Hematopoietic multipotent progenitor cell treated with erythropoietin and hydrocortisone succinate and interleukin-3 and kit ligand, for 6 days (in vitro differentiated cells): Measurements from ENCODE around the gene GOLGA2.
"Not testable (repeated sequence)": the region's sequence is repeated elsewhere in the genome, so short reads cannot be mapped to it uniquely, and the experiment has no call there.

ENCODE experiments used
- DNase-seq: peaks from one replicate; pipeline ENCODE4 v3.0.0-alpha.2; 2015

The GOLGA2 gene

DNA sequence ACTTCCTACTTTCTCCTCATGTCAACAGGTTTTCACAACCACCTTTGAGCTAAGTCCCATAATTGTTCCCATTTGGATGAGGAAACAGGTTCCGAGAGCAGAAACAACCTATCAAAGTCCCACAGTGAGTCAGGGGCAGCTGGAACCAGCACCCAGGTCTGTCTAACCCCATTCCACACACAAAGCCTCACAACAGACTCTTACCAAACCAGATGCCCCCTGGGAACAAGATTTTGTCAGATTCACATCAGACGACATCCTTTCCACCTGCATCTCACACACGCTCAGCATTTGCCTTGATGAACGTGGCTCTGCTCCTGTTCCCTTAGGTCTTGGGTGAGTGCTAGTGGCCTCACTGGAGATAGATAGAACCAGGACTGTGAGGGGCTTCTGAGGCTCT is 17.3 kb upstream of the GOLGA2 start:
- DNase-seq = no peak

DNA sequence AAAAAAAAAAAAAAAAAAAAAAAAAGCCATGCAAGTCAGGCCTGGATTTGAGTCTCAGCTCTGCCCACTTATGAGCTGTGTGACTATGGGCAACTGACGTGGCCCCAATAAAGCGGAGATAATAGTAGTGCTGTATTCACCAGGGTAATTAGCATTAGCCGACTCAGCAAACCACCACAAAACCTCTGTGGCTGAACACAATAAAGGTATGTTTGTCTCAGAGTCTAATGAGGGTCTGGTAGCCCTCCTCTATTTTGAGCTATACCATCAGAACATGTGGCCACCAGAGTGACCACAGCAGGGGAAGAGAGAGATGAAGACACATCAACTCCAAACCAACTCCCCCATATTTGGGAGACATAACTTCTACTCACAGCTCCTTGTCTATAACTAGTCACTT is 16.2 kb upstream of the GOLGA2 start:
- no peak for DNase-seq

DNA sequence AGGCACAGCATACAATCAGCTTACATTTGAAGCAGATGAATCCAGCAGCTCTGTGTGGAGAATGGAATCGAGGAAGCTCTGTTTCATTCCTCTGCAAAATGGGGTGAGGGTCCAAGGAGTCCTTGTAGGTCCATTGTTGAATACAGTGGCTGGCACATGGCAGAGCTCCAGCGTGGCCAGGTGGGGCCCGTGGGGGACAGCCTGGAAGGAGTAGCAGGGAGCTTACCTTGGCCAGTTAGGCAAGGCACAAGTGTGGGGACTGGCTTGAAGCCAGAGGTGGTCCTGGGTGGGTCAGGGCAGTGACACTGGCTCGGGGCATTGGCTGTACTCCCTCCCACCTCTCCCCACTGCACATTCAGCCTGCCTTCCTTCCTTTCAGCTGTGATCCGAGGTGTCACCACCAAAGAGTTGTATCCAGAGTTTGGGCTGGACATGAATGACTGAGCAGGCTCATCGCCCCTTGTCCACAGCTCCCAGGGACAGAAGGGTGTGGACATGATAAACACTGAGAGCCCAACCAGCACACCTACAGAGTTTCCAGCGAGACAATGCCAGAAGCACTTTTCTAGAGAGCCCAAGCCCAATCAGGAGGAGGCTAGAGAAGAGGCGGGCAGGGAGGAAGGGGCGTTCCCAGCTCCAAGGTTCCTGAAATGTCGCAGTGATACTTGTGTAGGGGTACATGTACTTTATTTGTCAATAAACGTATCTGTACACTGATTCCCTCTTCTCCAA is 12.6 kb upstream of the GOLGA2 start:
- no peak for DNase-seq

DNA sequence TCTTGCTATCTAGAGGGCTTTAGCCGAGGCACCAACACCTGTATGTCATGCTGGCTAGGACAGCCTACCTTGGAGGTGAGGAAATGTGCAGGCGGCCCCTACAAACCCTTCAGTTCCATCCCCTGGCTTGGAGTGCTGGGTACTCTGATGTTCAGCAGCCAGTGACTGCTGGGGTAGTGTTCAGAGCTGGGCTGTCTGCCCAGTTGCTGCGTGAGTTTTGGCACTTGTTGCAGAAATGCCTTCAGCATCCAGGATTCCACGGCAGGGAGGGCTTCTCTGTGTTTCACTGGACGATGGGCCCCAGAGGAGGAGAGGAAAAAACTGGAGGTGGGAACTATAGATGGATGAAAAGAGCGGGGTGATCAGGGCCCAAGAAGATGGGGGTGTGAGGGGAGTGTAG is 10.6 kb upstream of the GOLGA2 start:
- DNase-seq = no peak

DNA sequence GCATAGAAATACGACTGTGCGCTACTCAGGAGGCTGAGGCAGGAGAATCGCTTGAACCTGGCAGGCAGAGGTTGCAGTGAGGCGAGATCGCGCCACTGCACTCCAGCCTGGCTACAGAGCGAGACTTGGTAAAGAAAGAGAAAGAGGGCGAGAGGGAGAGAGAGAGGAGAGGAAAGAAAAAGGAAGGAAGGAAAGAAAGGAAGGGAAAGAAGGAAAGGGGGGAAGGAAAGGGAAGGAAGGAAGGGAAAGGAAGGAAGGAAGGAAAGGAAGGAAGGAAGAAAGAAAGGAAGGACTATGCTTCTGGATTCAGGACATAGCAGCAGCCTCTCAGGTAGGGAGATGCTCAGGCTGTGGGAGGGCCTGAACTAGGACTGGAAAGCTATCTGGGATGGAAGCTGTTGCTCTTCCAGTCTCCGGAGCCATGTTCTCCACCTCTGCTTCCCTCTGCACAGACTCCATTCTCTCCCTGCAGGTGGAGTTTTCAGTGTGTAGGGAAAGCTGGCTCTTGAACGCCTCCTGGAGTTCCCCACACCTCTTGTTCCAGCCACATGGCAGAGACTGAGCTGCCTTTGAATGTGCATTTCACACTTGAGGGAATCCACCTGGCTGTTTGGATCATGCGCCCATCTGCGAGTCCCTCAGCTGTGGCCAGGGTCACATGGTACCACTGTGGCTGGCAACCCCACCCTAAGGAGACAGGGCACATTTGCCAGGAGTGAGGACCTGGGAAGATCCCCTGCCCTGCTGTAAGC is 9.4 kb upstream of the GOLGA2 start:
- no peak for DNase-seq

DNA sequence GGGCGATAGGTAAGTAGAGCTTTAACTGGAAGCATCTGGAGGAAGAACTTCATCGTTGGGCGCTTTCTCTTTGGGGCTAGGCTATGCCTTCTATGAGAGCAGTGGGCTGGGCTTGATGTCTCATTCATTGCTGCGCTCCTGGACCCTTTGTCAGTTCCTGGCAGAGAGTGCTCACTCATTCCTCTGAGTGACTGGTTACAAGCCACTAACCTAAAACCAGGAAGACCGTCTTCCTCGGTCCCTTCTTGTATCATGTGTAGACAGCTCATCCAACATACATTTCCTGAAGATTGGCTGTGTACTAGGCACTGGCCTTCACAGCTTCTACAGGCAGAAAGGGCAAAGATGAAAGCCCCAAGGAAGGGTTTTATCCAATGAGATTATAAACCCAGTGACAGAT is 6.7 kb upstream of the GOLGA2 start:
- DNase-seq = no peak

DNA sequence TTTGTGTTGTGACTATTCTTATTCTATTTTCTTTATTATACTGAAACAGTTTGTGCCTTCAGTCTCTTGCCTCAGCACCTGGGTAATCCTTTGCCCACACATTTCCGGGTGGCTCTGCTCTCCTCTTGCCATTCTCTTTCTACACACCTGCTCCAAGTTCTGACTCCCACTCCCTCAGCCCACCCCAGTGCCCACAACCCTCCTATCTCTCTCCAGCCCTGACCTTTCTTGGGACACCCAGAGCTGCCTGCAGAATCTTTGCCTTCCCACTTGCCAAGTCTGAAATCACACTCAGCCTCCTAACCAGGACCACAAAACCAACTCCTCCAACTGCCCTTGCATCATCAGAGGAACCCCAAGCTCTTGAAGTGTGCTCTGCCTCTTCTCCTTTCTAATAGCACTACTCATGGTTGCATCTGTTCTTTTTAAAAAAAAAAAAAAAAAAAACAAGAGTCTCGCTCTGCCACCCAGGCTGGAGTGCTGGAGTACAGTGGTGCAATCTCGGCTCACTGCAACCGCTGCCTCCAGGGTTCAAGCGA is 4.3 kb upstream of the GOLGA2 start:
- DNase-seq = peak; percentile 65

DNA sequence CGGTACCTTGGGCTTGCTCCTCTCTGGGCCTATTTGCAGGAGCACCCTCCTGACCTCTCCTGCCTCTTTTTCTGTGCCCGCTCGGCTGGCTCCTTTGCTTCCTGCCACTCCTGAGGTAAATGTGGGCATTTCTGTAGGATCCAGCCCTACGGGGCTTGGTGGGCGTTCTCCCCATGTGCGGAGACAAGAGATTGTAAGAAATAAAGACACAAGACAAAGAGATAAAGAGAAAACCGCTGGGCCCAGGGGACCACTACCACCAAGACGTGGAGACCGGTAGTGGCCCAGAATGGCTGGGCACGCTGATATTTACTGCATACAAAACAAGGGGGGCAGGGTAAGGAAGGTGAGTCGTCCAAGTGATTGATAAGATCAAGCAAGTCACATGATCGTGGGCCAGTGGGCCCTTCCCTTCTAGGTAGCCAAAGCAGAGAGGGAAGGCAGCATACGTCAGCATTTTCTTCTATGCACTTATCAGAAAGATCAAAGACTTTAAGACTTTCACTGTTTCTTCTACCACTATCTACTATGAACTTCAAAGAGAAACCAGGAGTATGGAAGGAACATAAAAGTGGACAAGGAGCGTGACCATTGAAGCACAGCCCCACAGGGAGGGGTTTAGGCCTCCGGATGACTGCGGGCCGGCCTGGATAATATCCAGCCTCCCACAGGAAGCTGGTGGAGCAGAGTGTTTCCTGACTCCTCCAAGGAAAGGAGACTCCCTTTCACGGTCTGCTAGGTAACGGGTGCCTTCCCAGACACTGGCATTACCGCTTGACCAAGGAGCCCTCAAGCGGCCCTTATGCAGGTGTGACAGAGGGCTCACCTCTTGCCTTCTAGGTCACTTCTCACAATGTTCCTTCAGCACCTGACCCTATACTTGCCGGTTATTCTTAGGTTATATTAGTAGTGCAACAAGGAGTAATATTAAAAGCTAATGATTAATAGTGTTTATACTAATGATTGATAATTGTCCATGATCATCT is 3.6 kb upstream of the GOLGA2 start:
- not testable (repeated sequence) for DNase-seq

DNA sequence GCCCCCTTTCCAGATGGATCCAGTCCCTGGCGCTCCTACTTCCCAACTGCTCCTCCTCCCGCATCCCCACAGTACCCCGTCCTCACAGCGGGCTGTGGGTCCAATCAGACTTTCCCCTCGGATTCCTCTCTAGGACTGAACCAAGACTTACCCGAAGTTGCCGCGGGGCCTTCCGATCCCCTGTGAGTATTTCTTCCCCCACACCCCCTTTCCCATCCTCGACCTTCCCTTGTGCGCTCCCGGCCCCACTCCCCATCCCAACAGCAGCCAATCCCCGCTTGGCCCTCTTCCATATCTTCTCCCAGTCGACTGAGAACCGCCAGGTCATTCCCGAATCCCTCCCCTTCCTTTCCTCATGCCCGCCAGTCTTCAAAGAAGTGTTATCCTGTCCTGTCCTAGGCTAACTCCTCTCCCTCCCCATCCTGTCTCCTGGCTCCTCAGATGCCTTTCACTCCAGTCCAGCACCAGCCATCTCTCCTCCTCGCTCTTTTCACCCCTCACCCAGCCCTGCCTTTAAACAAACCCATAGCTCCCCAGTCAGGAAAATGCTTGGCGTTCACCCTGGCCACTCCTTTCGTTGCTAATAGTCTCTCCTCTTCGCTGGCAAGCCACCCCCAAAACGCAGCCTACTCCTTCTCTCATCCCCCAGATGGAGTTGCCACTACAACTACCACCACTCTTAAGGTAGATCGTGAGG is 915 bp upstream of the GOLGA2 start:
- DNase-seq = no peak

DNA sequence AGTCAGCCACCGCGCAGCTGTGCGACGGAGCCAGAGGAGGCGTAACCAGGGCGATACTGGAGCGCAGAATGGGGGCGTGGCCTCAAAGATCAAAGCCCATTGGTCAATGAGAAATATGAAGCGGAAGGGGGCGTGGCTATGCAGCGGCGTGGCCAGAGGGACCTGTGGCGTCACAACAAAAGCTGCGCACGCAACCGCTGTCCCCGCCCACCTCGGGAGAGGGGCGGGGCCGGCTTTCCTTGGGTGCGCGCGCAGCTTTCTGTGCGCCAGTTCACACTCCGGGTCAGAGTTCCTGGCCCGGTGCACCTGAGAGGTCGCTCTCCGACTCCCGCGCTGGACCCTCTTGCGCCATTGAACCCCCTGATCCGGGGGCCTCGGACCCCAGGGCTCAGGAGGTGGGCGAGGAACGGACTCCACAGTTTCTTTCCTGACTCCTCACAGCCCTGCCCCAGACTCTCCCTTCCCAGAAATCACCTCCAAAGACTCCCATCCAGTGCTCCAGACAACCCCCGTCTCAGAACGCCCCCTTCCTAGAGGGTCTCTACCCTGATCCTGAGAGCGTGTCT is 284 bp upstream of the GOLGA2 start, which contains the start of gene SWI5:
TSS of gene SWI5 (plus strand) at position 269 of the 566 bp plus-strand sequence.
- DNase-seq = peak; percentile 100

DNA sequence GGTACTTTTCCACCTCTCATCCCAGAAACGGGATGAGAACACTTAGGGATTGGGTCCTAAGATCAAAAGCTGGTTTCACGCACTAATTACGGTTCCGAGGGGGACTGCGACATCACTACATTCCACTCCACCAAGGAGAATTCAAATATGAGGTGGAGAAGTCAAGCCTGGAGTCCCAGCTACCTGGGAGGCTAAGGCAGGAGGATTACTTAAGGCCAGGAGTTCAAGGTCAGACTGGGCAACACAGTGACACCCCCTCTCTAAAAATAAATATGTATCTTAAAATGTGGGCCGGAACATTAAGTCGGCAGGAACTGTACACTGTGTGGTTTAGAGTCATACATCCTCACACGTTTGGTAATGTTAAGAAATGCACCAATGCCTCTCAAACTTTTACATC is 1.6 kb downstream of the GOLGA2 start:
- DNase-seq = no peak

DNA sequence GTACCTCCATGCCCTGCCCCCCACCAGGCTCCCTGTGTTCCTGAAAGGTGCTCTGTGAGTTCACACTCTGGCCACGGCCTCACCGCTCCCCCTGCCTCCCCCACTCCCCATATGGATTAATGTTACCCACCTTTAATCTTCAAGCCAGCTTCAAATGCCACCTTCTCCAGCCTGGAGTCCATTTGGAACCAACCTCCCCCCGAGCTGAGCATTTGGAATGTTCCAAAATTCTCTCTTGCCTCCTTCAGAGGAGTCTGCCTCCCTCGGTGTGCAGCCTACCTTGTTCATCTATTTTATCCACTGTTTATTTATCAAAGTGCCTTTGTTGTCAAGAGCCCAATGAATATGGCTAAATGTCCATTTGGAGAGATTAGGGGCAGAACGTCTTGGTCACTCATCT is 4.3 kb downstream of the GOLGA2 start:
- DNase-seq = no peak

DNA sequence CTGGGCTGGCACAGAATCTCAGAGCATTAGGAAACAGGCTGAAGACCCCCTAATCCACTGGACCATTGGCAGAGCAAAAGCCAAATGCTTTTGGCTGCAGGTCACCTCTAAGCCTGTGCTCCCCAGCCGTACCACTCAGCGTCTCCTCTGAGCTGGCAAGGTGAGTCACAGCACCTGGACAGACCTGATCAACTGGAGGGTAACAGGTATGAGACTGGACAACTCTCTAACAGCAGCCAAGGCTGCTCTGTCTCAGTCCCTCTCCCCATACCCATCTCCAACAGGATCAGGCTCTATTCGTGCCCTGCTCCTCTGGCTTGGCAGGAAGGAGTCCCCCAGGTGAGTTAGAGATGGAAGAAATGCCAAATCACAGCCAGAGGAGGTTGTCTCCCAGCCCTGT is 4.7 kb downstream of the GOLGA2 start:
- DNase-seq = no peak

DNA sequence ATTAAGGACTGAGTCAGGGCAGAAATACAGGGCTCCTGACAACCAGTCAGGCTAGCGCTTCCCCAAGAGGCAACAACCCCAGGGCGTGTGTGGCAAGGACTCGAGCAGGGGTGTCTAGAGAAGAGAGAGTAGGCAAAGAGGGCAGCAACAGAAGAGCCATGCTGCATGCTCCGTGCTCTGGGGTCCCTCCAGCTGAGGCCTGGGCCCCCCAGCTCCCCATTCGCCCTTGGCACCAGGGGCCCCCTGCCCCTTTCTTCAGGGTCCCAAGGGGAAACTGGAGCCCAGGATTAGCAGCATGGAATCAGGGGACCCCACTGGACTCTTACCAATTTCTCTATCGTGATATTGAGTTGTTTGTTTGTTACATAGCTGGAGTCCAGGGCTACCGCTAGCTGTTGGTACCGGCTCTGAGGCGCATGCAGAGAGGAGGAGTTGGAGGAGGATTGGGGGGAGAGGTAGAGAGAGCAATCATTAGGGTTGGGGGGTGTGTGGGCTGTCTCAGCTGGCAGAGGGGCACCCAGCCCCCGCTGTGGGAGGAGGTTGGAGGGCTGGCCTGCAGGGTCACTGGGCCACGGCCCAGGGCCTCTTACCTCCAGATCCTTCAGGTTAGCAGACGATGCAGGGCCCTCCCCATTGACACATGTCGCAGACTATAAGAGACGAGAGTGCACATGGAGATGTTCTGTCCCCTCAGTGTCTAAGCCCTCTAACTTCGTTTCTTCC is 8.8 kb downstream of the GOLGA2 start:
- DNase-seq = no peak

DNA sequence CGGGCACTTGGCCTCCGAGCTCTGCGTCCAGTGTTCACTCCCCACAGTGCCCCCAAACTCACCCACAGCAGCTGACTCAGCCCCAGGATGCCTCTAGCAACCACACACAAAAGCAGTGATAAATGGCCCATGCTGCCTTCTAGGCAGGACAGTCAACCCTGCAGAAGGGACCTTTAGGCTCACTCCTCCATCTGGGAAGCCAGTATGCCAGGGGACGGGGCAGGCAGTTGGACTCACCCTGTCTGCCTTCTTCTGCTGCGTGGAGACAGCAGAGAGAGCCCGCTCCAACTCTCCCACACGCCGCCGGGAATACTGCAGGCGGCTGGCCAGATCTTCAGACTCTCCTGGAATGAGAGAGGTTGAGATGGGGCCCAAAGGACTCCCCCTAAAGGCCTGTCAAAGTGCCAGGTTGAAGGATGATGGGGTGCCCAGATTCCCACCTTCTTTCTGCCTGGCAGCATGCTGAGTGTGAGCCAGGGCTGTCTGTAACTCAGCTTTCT is 10.4 kb downstream of the GOLGA2 start:
- DNase-seq = no peak

DNA sequence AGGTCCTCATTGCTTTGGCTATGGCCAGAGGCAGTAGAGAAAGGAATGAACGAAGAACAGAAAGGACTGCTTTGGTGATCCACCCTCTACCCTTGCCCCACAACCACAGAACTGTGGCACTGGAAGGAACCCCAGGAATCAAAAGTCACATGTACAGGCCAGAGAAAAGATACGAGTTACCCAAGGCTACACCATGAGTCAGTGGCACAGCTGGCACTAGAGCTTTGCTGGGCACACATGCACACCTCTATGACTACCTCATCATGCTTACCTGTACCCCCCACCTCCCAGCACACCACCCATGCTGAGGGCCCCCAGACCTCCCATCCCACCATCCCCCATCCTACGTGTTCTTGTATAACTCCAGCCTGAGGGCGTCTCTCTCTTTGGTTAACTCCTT is 13.1 kb downstream of the GOLGA2 start:
- DNase-seq = no peak

DNA sequence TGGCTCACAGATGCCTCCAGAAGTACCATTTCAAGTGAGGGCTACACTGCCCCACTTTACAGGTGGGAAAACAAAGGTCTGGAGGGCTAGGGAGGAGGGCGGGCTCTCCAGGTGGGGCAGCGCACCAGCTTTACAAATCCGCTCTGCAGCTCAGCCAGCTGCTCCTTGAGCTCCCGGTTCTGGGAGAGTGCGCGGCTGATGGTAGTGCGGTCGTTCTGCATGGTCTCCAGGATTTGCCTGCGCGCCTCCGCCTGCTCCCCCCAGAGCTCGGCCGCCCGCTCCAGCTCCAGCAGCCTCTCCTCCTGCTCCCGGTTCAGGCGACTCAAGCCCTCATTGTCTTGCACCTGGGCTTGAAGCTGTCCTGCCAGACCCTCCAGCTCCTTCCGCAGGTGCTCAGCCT is 15.5 kb downstream of the GOLGA2 start:
- no peak for DNase-seq

DNA sequence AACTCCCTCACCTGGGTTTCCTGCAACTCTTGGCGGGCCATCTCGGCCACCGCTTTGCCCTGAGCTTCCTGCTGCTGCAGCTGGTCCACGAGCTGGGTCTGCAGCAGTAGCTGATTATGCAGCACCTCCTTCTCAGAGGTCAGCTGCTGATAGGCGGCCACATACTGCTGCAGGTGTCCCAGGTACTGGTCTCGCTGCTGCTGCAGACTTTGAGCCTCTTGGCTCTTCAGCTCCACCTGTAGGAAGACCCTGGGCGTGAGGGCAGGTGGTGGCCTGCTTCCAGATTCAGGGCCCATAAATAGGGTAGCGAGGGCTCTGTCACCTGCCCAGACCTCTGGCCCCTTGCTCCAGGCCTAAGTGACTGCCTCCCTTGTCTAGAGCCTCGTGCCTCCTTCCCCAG is 16.7 kb downstream of the GOLGA2 start:
- no peak for DNase-seq

DNA sequence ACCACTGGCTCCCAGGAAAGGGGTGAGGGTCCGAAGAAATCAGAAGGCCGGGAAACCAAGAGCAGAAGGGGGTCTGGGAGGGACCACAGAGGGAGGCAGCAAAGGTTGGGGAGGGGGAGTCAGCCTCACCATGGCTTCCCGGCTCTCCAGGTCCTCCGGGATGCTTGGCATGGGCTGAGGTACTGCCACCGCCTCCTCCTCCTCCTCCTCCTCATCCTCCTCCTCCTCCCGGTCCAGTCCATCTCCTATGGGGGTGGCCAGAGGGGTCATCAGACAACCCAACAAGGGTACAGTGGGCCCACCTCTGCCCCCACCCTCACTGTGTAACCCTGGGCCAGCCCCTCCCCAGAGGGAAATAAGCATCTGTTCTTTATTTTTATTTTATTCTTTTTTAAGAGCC is 17.5 kb downstream of the GOLGA2 start:
- DNase-seq = no peak

DNA sequence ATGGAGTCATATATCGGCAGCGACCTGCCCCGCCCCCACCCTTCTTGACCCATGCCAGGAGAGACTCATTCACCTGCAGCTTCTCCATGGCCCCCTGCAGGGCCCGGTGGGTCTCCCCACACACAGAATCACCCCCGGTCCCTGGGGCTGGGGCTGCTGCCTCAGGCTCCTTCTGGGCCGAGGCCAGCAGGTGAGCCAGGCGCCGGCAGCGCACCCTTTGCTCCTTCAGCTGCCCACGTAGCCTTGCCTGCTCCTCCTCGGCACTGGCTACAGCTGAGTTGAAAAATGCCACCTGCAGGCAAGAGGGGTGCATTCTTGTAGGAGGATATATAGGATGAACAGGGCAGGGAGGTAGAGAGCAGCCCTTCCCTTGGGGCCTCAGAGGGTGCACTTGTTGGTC is 17.9 kb downstream of the GOLGA2 start:
- DNase-seq = no peak
